GM19372 (cell line): ENCODE data around the gene RAP1GAP2.

Source experiments
- ATAC-seq: cut with Tn5 transposase; IDR thresholded peaks from one replicate; pipeline ENCODE4 v1.9.1; 2021; ENCODE audit warnings: mild to moderate bottlenecking, low read depth, moderate library complexity; ENCODE audit not compliant: unreplicated experiment

Gene RAP1GAP2

DNA sequence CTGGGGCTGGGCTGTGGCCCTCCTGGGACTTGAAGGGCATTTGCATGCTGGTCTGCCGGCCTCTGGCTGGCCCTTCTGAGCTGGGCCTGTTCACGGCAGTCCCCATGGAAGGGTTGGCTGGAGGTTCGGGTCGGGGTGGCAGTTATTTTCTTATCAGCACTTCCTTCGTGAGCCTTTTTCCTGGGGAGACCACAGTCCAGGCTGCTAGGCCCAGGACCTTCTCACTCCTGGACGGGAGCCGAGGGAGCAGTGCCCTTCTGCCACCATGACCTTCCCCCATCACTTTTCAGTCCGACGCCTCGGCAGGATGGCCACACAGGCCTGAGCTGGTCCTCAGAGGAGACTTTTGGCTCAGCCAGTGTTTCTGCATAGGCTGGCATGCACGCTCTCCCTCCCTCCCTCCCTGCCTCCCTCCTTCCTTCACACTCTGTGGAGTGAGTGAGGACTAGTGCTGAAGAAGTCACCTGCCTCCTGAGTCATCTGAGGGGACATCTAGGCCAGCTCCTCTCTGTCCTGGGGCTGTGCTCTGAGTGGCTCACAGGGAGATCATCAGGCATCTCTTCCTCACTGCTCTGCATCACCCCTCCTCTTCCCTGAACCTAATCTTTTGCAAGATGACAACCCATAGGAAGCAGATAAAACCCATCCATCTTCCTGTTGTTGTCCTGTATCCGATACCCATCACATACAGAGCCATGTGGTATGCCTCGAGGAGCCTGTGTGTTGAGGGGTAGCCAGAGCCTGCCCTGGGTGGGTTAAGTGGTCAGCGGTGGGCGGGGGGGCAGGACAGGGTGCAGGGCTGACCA, 109.7 kb downstream of the RAP1GAP2 start:
- ATAC-seq, result no peak

DNA sequence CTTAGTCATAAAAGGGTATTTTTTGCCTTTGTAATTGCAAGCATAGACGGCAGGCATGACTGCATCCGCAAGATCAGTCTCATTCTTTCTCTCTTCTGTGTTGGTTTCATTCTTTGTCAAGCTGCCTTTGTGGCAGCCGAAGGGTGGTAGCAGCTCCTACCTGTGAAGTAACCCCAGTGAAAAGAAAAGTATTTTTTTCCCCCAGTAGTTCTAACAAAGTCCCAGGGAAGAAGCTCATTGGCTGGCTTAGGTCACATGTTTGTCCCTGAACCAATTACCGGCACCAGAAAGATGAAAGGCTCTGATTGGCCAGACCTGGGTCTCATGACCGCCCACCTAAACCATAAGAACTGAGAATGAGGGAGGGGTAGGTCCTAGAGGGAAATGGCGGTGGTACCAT, 110.7 kb downstream of the RAP1GAP2 start:
- ATAC-seq, result no peak

DNA sequence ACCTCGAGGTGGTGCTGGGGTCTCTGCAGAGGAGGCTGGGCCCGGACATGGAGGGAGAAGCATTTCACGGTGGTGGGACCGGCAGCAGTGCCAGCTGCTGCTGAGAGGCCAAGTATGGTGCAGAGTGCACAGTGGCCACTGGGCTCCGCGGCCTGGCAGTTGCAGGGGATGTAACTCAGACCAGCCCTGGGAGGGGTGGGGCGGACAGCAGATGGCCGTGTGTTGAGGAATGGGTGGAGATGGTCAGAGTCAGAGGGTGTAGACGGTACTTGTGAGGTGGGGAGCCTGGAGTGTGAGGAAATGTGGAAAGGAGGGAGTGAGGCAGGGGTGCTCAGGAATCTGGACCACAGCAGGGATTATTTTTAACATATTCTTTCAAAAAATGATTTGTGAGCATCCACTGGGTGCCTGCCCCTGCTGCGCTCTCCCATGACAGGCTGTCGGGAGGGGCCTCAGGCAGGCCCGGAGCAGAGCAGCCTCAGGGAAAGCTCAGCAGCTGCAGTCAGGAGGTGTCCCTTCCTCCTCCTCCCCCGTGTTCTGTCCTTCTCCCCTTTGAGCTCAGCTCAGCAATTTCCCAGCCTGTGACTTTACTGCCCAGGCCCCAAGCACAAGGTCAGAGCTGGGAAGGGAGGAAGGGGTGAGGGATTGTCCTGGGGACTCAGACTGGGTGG, 113.1 kb downstream of the RAP1GAP2 start:
- ATAC-seq, result no peak

DNA sequence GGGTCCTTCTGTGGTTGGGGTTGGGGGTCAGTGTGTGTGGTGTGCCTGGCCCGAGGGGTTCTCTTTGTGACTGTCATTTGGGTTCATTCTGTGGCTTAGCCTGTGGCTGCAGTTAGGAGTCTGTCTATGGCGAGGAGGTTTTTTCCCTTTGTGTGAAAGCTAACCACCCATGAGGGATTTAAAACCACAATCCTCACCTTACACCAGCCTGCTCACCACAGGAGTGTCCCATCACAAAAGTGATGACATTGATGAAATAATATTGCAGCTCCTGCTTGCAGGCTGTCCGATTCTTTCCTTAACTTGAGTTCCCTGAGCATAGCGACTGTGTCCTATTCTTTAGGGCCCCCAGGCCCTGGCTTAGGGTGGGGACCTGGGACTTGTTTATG, 113.6 kb downstream of the RAP1GAP2 start:
- ATAC-seq, result no peak

DNA sequence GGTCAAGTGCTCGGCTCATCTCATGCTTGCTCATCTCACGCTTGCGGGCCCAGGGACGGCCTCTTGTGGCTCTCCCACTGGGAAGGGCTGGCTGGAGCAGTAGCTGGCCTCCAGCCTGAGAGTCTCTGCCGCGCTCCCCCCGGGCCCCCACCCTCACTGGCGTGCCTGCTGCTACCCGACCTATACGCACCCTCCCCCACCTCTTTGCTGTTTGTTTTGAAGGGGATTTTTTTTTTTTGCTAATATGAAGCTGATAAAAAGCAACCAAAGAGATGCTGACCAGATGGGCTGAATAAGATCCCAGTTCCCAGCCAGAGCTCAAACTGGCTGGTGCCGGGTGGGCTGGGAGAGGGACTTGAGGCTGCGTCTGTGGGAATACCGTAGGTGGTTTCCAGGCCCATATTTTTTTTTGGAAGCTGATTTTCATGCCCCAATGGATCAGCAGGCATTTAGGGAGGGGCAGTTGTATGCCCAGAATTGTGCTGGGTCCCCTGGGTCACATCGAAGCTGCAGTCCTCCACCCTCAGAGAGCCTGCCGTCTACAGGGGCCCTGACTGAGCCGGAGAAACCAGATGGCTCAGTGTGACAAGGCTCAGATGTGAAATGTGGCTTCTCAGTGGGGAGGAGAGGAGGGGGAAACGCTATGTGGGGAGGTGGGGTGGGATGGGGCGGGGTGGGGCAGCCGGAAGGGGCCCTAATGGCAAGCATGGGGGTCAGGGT, 115.0 kb downstream of the RAP1GAP2 start:
- ATAC-seq, result no peak

DNA sequence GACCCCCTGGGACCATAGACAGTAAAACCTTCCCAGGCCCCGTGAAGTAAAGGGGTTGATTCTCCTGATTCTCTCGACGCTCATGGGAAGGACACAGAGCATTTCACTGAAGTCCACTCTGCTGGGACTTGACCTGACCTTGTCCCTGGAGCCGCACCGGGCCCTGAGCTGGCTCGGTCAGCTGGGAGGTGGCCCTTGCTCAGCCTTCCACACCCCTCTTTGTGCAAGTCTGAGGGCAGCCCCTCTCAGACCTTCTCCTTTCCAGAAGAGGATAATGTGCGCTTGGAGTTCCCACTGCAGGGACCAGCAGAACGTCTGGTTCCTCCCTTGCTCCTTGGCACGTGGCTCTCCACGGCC, 115.5 kb downstream of the RAP1GAP2 start:
- ATAC-seq, result no peak

DNA sequence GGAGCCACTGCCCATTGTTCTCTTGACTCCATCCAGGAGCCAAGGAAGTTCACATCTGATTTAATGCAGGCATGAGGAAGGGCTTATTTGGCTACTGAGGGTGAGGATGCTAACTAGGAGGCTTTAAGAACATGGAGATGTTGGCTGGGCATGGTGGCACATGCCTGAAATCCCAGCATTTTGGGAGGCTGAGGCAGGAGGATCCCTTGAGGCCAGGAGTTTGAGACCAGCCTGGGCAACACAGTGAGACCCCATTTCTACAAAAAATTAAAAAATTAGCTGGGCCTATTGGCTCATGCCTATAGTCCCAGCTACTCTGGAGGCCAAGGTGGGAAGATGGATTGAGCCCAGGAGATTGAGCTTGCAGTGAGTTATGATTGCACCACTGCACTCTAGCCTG, 116.5 kb downstream of the RAP1GAP2 start:
- ATAC-seq, result no peak

DNA sequence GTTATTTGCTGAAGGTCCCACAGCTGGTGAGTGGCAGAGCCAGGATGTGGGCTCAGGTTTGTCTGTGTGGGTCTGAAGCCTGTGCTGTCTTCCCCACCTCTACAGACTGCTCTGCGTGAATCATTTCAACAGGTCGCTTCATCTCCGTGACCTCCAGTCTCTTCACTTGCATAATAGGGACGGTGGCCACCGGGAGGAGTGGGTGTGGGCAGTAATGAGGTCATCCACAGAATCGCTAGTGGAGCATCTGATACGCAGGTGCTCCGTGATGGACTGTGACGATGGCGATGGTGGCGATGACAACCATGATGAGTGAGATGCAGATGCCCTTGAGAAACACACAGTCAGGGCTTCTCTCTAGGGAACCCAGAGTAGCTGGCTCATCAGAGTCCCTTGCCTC, 120.2 kb downstream of the RAP1GAP2 start:
- ATAC-seq, result no peak

DNA sequence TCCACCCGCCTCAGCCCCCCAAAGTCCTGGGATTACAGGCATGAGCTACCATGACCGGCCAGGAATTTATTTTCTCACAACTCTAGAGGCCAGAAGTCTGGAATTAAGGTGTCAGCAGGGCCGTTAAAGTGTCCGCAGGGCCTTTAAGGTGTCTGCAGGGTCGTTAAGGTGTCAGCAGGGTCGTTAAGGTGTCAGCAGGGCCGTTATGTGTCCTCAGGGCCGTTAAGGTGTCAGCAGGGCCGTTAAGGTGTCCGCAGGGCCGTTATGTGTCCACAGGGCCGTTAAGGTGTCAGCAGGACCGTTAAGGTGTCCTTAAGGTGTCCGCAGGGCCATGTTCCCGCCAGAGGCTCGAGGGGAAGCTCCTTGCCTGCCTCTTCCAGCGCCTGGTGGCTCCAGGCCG, 125.2 kb downstream of the RAP1GAP2 start:
- no peak for ATAC-seq

DNA sequence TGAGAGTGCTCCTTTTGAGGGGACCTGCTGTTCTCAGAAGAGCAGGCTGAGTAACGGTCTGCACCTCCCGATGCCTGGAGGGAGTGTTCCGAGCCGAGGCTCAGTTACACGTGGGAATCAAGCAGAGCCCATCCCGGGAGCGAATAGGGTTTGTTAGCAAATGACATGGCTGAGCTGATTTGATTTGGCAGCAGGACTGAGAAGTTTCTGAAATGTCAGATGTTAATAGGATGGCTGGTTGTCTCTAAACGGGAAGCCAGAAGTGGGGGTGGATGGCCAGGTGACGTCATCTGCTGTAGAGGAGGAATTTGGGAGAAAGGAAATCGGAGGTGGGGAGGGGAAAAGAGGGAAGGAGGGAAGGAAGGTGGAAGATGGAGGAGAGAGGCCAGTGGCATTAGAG, 128.0 kb downstream of the RAP1GAP2 start:
- ATAC-seq, result no peak

DNA sequence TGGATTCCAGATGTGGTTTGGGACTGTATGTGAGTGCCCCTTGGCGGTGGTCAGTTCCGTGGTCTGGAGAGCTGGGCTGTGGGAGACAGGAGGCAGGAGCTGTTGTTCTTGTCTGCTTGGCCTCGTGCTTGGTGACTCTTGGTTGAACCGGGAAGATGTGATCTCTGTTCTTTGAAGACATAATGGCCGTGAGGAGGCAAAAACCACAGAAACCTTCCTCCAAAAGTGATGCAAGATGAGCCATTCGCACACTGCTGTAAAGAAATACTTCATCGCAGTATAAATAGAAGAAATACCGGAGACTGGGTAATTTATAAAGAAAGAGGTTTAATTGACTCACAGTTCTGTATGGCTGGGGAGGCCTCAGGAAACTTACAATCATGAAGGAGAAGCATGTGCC, 128.8 kb downstream of the RAP1GAP2 start:
- ATAC-seq, result no peak

DNA sequence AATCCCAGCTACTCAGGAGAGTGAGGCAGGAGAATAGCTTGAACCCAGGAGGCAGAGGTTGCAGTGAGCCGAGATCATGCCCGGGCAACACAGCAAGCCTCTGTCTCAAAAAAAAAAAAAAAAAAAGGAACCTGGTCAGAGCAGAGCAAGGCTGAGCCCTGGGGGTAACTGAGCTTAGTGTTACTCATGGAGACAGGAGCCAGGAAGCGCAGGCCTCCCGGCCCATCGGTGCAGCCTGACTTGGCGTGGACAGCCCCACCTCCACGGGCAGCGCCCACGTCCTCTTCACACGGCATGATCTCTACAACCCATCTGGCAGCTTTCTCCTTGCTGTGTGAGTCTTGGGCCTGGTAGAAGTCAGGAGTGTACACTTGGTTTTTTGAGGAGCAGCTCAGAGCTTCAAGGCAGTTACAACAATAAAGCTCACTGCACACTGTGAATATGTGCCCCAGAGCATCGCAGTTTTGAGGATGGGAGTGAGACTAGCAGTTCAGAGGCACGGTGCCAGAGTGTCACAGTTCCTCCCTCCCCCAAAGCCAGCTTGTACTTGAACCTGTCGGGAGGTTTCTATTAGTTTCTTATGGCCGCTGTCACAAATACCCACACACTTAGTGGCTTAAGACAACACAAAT, 129.9 kb downstream of the RAP1GAP2 start:
- no peak for ATAC-seq

DNA sequence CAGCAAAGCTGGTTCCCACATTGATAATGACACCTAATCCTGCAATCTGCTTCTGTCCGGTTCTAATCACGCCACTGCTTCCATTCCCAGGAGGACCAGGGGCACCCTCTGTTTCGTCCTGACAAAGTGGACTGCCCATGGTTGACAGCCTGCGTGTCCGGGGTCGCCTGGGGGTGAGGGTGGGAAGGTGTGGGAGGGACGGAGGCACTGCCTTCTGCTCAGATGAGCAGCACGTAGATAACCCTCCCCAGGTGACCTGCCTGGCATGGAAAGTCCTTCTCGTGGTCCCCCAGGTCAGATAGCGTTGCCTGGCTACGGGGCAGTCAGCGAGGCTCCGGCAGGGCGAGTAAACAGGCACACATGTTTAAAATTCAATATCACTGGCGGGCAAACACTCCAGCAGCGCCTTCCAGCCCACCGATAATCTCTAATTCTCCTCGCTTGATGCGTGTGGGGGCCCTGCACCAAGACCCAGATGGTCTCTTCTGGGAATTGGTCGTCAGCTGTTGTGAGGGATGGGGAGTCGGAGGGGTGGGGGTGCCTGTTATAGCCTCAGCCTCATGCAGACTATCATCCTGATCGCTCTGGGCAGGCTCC, 132.2 kb downstream of the RAP1GAP2 start:
- no peak for ATAC-seq

DNA sequence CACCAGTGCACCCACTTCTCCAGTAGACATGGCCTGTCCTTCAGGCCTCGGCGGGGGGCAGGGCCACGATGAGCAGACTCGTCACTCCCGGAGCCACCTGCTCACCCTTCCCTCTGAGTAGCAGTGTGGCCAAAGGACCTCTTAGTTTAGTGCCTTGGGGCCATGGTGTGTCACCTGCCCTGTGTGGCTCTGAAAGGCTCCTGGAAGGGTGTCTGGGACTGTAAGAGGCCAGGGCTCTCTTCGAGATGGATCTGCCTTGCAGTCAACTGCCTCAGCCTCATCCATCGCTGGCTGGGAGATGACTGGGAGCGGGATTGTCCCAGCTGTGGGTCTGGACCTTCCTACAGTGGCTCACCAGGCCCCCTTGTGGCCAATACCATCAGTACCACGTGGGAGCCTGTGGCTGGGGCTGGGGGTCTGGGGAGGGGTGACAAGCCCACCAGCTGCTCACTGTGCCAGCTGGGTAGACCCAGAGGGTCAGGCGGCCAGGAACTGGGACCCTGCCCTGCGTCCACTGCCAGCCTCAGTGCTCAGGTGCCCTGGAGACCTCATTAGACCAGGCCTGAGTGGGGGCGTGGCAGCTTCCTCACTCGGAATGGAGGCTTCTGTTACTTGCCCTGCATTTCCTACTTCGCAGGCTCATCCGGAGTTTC, 133.8 kb downstream of the RAP1GAP2 start:
- no peak for ATAC-seq

DNA sequence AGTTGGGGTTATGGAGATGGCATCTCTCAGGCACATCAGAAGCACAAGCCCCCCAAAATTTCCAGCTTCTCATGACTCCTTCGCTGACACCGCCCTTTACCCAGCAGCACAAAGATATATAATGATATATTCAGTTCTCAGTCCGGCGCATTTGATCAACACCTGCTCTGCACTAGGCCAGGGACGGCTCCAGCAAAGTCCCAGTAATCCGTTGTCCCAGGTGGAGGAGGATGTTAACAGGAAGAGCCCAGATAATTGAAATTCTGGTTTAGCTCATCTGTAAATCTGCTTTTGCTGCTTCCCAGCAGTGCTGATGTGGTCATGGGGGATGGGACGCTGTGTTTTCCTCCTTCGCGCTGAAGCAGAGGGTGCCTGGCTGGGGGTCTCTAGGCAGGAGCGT, 135.6 kb downstream of the RAP1GAP2 start:
- ATAC-seq, result no peak

DNA sequence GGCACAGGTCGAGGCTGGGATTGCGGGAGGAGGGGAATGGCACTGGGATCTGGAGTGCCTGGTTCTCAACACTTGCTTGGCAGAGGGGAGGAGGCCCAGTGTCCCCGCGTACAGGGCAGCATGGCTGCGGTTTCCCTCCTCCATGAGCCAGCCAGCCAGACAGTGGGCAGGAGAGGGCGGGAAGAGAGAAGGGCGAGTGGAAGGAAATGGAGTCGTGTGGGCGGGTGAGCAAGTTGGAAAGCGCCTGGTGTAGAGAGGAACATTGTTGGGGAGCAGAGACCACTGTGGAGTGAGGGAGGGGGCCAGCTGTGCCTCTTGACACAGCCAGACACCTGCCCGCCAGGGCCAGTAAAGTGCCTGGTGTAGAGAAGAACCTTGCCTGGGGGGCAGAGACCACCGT, 136.7 kb downstream of the RAP1GAP2 start:
- no peak for ATAC-seq

DNA sequence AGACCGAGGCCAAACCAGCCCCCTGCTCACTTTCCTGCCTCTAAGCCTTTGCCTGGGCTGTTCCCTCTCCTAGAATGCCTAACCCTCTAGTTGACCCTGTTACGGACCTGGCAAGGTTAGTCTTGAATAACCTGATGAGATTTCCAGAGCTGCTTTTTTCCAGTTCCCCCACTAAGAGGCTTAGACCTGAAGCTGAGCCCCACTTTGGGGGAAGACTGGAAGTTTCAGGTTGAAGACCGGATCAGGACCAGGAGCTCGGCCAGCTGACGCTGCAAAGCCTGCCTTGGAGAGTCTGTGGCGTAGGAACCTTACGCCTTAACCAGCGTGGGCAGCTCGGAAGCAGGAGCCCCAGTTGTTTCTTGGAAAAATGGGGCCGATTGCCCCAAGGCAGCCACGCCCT, 137.4 kb downstream of the RAP1GAP2 start:
- ATAC-seq, result no peak

DNA sequence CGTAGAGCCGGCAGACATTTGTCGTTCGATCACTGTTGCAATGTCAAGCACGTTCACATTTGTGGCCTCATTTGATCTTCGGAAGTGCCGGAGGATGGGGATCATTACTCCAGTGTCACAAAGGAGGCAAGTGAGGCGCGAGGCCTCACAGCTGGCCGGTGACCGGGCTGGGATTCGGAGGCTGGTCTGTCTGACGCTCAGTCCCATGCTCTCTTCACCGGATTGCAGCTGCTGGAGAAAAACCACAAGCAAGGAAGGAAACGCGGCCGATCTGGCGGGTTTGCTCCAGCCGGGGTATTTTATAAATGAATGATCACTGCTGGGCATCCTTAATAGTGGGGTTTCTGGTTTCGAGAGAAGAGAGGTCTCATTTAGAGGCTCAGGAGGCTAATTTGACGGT, 139.4 kb downstream of the RAP1GAP2 start:
- no peak for ATAC-seq

DNA sequence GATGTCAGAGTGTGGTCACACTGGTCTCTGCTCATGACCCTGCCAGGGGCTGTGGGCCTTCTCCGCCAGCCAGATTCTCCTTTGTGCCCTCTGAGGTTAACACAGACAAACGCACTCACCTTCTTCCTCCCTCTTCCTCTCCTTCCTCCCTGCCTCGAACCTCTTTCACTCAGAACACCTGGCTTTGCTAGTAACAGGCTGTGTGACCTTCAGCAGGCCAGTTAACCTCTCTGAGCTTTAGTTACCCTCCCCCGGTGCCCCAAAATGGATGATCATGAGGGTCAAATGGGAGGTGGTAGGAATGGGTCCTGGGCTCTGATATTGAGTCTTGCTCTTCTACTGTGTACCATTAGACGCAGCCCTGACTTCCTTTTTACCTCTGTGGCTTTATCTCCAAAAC, 140.1 kb downstream of the RAP1GAP2 start:
- ATAC-seq, result no peak

DNA sequence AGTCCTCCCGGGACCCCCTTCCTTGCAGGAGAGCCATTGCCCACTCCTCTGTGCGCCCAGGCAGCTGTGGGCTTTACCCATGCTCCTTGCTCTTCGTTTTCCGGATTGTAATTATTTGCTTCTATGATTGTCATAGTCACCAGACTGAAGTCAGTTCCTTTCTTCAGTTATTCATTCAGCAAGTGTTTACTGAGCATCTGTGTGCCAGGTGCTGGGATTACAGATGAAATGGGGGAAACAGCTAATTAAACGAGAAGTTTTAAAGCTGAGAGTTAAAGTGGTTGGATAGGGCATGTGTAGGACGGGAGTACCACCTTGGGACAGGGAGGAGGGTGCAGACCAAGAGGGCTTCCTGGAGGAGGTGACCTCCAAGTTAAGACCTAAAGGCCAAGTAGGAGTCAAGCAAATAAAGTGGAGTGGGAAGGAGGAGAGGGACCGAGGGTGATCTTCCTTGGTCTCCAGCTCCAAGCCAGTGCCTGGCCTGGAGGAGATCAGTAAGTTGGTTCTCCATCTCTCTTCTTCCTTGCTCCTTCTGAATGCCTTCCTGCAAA, 140.6 kb downstream of the RAP1GAP2 start:
- ATAC-seq, result no peak
